ENCODE data around the gene ARG2.

The ARG2 gene

GRCh38 chr14:67573228-67574010, 46.3 kb upstream of the ARG2 start:
- POLR2A ChIA-PET (ENCODE audit: low non-redundant PET): no interaction called here
- CTCF ChIA-PET: interaction anchor here (0.6 to 4.5 kb wide), 2 partner anchors 10 to 47 kb away, joined by 5 to 84 read pairs; no protein-coding TSS in a partner anchor
- no peak for DNase-seq (ENCODE audit: low spot score)
- no peak for TF ChIP-seq CTCF (conservative IDR thresholded peaks at IDR 0.05; ENCODE audit: low read depth)
- H3K27ac ChIP-seq: no peak overlapping the region

- no peak for DNase-seq (ENCODE audit: low spot score)
- H3K27ac ChIP-seq: no peak overlapping the region
- ChIA-PET POLR2A (ENCODE audit: low non-redundant PET) (no interaction called here), CTCF (no interaction called here)
- no peak for TF ChIP-seq CTCF (conservative IDR thresholded peaks at IDR 0.05; ENCODE audit: low read depth)
Observed at GRCh38 chr14:67574156-67574555, 45.6 kb upstream of the ARG2 start.

DNA sequence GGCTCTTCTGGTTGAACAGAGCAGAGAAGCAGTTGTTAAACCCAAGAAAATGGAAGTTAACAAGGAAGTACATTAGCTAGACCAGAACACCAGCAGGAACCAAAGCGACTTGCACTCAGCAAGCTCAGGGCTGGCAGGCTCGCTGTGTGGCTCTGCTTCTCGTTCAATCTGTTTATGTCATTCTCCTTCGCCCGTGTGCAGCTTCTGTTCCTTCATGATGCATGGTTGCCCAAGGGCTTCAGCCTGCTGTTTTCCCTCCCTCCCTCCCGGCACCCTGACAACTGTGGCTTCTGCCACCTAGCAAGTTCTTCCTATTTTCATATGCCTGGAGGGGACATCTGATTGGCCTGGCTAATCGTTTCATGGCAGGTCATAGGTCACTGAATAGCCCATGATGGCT, 44.9 kb upstream of the ARG2 start:
- TF ChIP-seq CTCF (conservative IDR thresholded peaks at IDR 0.05; ENCODE audit: low read depth): no peak
- H3K27ac ChIP-seq: no peak overlapping the region
- POLR2A ChIA-PET (ENCODE audit: low non-redundant PET): no interaction called here
- no peak for DNase-seq (ENCODE audit: low spot score)
- CTCF ChIA-PET: interaction anchor here (1.4 kb wide), 1 partner anchor 48 kb away, joined by 4 read pairs; no protein-coding TSS in a partner anchor

GRCh38 chr14:67575684-67576083, 44.0 kb upstream of the ARG2 start:
- no peak overlapping the region for H3K27ac ChIP-seq
- CTCF ChIA-PET: interaction anchor here (0.9 to 1.4 kb wide), 3 partner anchors 49 to 151 kb away, joined by 3 to 4 read pairs (median 4); no protein-coding TSS in a partner anchor
- POLR2A ChIA-PET (ENCODE audit: low non-redundant PET): no interaction called here
- no peak for TF ChIP-seq CTCF (conservative IDR thresholded peaks at IDR 0.05; ENCODE audit: low read depth)
- DNase-seq (ENCODE audit: low spot score): no peak

DNA sequence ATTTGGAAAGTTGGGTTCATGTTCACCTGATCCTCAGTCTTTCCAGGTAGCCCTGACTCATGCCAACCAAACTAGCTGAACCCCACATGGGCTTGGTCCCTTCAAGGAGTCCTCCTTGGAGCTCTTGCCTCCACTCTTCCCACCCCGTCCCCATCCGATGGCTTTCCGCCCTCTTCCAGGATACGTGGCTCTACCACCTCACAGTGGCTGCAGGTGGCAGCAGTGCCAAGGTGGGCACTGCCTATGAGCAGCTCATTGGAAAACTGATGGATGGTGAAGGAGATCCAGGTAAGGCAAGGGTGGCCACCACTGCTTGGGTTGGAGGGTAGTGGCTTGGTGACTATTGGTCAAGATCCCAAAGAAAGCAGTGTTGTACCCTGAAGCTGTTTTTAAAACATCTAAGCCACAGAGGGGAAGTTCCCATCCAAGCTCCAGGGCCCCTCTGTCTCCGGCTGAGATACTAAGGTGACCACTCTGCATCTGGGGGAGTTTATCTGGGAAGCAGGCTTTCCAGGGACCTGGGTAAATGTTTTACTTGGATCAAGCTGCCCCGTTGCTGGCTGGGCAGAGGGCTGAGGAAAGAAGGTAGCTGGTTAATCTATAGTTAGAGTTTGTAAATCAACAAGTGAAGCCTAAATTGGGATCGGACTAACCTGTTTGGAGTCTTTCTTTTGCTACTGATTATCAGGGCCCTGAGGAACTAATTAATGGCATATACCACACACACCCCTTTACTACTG, 43.3 kb upstream of the ARG2 start:
- TF ChIP-seq CTCF (conservative IDR thresholded peaks at IDR 0.05; ENCODE audit: low read depth): no peak
- POLR2A ChIA-PET (ENCODE audit: low non-redundant PET): no interaction called here
- CTCF ChIA-PET: interaction anchor here (0.8 to 1.2 kb wide), 3 partner anchors 111 to 151 kb away, joined by 3 to 5 read pairs (median 4); no protein-coding TSS in a partner anchor
- DNase-seq (ENCODE audit: low spot score): no peak
- no peak overlapping the region for H3K27ac ChIP-seq

GRCh38 chr14:67577181-67577808, 42.4 kb upstream of the ARG2 start:
- no peak for TF ChIP-seq CTCF (conservative IDR thresholded peaks at IDR 0.05; ENCODE audit: low read depth)
- H3K27ac ChIP-seq: no peak overlapping the region
- ChIA-PET POLR2A (ENCODE audit: low non-redundant PET) (no interaction called here), CTCF (interaction anchor here (0.6 to 2.0 kb wide), 3 partner anchors 120 to 150 kb away, joined by 3 to 9 read pairs (median 3); no protein-coding TSS in a partner anchor)
- DNase-seq (ENCODE audit: low spot score): no peak

All from RWPE1 (cell line).